KOPT-K1 (cell line): ENCODE data around the gene ZFHX3.

Source experiments
- H3K27ac ChIP-seq: fragments of 200-600 bp; sonication (generic); 2 replicates; pipeline ENCODE4 v1.5.1; 2016; ENCODE audit warnings: antibody characterized with exemption, mild to moderate bottlenecking, low read depth, low read length; ENCODE audit not compliant: poor library complexity, severe bottlenecking
- H3K36me3 ChIP-seq: fragments of 200-600 bp; sonication (generic); 2 replicates; pipeline ENCODE4 v1.5.1; 2017; ENCODE audit warnings: antibody characterized with exemption, mild to moderate bottlenecking, low read length, moderate library complexity; ENCODE audit not compliant: insufficient read depth
- H3K9me3 ChIP-seq: fragments of 200-600 bp; sonication (generic); 2 replicates; pipeline ENCODE4 v1.5.1; 2017; ENCODE audit warnings: antibody characterized with exemption, low read length, mild to moderate bottlenecking; ENCODE audit not compliant: insufficient read depth, poor library complexity, severe bottlenecking

ZFHX3 gene

GRCh38 chr16:72821185-72821950, 226.6 kb downstream of the ZFHX3 start:
- Histone ChIP-seq H3K27ac (no peak overlapping the region), H3K9me3 (no peaks in the 10 kb centered on the region), H3K36me3 (no peaks in the 10 kb centered on the region)

DNA sequence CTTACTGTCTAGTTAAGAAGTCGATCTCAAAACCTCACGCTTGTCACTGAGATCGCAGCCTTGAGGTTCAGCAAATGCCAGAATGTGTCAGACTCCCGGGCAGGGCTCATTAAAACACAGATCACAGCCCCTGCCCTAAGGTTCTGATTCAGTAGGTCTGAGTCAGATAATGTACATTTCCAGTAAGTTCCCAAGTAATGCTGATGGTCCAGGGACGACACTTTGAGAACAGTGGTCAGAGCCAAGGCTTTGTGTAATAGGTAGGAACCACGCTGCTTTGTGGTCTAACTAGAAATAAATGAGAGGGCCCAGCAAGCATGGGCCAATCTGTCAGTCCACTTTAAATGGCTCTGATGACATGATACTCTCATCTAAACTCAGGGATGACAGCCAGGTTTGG, 228.6 kb downstream of the ZFHX3 start:
- Histone ChIP-seq H3K36me3 (no peaks in the 10 kb centered on the region), H3K9me3 (no peaks in the 10 kb centered on the region), H3K27ac (no peak overlapping the region)

DNA sequence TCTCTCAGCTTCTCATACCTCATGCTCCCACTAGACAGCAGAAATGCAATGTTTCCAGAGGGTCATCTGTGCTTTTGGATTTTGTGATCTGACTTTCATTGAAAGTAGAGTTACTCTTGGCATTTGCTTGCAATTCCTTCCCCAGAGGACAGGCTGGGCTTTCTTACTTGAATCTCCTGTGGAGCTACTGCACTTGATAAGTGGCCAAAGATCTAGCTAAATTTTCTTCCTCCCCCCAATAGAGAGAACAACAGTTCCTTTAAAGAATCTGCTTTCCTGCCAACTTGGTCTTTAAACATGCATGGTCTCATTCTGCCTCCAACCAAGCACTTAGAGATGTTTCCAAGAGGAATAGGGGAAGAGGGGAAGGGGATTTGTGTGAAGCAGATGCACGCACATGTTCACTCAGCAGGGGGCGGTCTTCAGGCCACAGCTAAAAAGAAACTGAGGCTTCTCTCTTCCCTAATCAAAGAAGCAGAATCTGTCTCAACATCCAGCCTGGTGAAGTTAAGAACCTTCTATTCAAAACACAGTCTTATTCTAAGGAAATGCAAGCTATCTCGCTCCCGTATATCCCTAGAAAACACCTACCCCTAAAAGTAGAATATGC, 229.6 kb downstream of the ZFHX3 start:
- Histone ChIP-seq H3K36me3 (no peaks in the 10 kb centered on the region), H3K27ac (no peak overlapping the region), H3K9me3 (no peaks in the 10 kb centered on the region)

GRCh38 chr16:72815348-72816318, 232.3 kb downstream of the ZFHX3 start:
- Histone ChIP-seq H3K27ac (no peak overlapping the region), H3K36me3 (no peaks in the 10 kb centered on the region), H3K9me3 (no peaks in the 10 kb centered on the region)

GRCh38 chr16:72814226-72814625, 233.7 kb downstream of the ZFHX3 start:
- Histone ChIP-seq H3K36me3 (no peaks in the 10 kb centered on the region), H3K27ac (no peak overlapping the region), H3K9me3 (no peaks in the 10 kb centered on the region)

DNA sequence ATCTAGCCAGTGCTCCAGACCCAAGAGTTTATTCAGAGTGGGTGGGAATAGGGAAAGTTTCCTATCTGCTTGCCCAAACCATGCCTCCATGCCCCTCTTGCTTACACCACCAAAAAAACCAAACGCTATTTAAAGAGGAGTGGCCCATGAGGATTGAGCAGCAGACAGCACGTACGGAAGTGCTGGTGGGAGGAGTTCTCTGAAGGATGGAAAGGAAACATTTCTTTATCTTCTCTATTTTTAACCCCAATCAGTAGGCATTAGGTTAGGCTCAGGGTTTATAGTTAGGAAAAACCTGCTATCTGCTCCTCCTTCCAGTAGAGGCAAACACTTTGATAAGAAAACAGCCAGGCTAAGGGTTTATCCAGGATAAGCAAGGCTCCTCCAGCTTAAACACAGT, 235.3 kb downstream of the ZFHX3 start:
- no peak overlapping the region for H3K27ac ChIP-seq
- H3K36me3 ChIP-seq: no peaks in the 10 kb centered on the region
- H3K9me3 ChIP-seq: no peaks in the 10 kb centered on the region

- no peaks in the 10 kb centered on the region for H3K9me3 ChIP-seq
- no peaks in the 10 kb centered on the region for H3K36me3 ChIP-seq
- no peak overlapping the region for H3K27ac ChIP-seq
Observed at GRCh38 chr16:72811876-72812275, 236.1 kb downstream of the ZFHX3 start.

DNA sequence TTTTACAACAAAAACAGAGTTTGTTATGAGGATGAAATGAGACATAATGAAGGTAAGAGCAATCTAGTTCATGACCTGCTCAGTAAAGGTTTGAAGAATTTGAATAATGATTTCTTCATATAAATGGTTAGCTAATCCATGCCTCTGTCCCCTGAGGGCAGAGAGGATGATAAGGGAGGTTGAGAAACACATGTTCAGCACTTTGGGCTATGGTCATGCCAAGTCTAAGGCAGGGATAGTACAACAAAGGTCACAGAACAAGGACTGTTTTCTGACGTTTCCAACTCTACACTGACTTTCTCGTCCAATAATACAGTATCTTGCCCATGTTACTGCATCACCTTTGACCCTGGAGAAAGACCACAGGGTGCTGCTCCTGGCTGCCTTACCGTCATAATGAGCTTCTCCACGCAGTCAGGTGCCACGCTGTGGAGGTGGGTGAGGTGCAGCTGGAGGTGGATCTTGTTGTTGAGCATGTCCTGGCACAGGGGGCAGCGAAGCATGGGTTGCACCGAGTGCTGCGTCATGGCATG, 236.7 kb downstream of the ZFHX3 start:
- no peaks in the 10 kb centered on the region for H3K9me3 ChIP-seq
- H3K36me3 ChIP-seq: no peaks in the 10 kb centered on the region
- no peak overlapping the region for H3K27ac ChIP-seq

- H3K36me3 ChIP-seq: no peaks in the 10 kb centered on the region
- no peak overlapping the region for H3K27ac ChIP-seq
Observed at GRCh38 chr16:72810480-72810879, 237.4 kb downstream of the ZFHX3 start.

GRCh38 chr16:72809446-72809845, 238.5 kb downstream of the ZFHX3 start:
- H3K27ac ChIP-seq: no peak overlapping the region
- H3K36me3 ChIP-seq: no peaks in the 10 kb centered on the region

More at GRCh38 chr16:72810480-72810879, 237.4 kb downstream of the ZFHX3 start:
- no peaks in the 10 kb centered on the region for H3K9me3 ChIP-seq

GRCh38 chr16:72808754-72809153, 239.2 kb downstream of the ZFHX3 start:
- Histone ChIP-seq H3K9me3 (no peaks in the 10 kb centered on the region), H3K27ac (no peak overlapping the region), H3K36me3 (no peaks in the 10 kb centered on the region)

More at GRCh38 chr16:72809446-72809845, 238.5 kb downstream of the ZFHX3 start:
- no peaks in the 10 kb centered on the region for H3K9me3 ChIP-seq

DNA sequence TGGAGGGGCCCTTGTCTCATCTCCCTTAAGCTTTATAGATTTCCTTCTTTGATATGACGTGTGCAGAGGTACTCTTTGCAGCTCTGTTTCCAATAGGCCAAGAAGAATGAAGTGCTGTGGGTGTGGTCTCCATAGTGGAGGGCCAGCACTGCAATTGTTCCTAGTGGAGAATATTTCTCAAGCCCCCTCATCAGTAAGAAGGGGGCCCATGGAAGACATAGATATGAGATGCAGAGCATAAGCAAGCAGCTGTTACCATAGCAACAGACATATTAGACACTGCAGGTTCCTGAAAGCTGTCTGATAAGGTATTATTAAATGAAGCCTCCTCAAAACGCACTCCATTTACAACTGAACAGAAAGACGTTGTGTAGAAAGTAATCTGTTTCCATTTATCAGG, 240.7 kb downstream of the ZFHX3 start:
- Histone ChIP-seq H3K9me3 (no peaks in the 10 kb centered on the region), H3K27ac (no peak overlapping the region), H3K36me3 (no peaks in the 10 kb centered on the region)

DNA sequence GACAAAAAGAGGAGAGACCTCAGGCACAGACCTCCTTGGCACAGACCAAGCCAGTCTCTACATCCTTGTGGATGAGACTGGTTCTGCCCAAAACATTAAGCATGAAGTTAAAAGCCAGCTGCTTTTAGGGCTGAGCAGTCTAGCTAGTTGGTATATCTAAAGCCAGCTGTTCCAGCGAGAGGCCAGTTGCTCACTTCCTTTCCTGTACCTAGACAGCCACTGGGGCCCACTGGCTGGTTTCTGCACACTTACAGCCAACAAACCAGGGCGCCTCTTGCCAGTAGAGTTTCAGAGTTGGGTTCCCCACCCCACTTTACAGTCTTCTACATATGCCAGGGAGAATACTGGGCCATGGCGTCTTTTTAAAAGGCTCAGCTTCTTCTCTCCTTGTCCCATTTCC, 242.4 kb downstream of the ZFHX3 start:
- H3K27ac ChIP-seq: no peak overlapping the region
- H3K36me3 ChIP-seq: no peaks in the 10 kb centered on the region
- no peaks in the 10 kb centered on the region for H3K9me3 ChIP-seq

- no peaks in the 10 kb centered on the region for H3K9me3 ChIP-seq
- no peak overlapping the region for H3K27ac ChIP-seq
- 0 out of 2 replicates have a peak, but pooled peaks cover 8% of the 10 kb centered on the region for H3K36me3 ChIP-seq
Observed at GRCh38 chr16:72800524-72801161, 247.3 kb downstream of the ZFHX3 start.
